Activated T-helper 17 cell treated with anti-CD3 and anti-CD28 coated beads, Interleukin-2, amount 50 U/mL, for 72 hours (primary cell): Measurements from ENCODE around the gene SNAPC4. TPM values are rescaled to one million over a fixed set of nuclear protein-coding genes. Genes with fewer than 3 reads are reported as not detected.
A peak's percentile ranks its signal among the peaks of the same experiment; 100 is the strongest.

ENCODE experiments used
- ATAC-seq: fragments of 150-1000 bp; cut with Tn5 transposase; replicated peaks from 2 replicates; pipeline ENCODE4 v1.10.0; 2021; ENCODE audit warnings: mild to moderate bottlenecking, moderate library complexity
- H3K27ac Mint-ChIP-seq: one replicate; pipeline ENCODE4 v1.8.0; 2022; ENCODE audit warnings: mixed read lengths
- H3K27me3 Mint-ChIP-seq: one replicate; pipeline ENCODE4 v1.8.0; 2022; ENCODE audit warnings: mixed read lengths
- H3K36me3 Mint-ChIP-seq: one replicate; pipeline ENCODE4 v1.8.0; 2022; ENCODE audit warnings: low read depth, mild to moderate bottlenecking, mixed read lengths
- H3K4me1 Mint-ChIP-seq: one replicate; pipeline ENCODE4 v1.8.0; 2022; ENCODE audit warnings: mixed read lengths
- H3K4me3 Mint-ChIP-seq: one replicate; pipeline ENCODE4 v1.8.0; 2022; ENCODE audit warnings: mild to moderate bottlenecking, mixed read lengths
- H3K9me3 Mint-ChIP-seq: one replicate; pipeline ENCODE4 v1.8.0; 2022; ENCODE audit warnings: mixed read lengths
- total RNA-seq, 2 donors: library from RNA; stranded (reverse); gene quantifications; one replicate each; pipeline ENCODE4 v1.2.3, GENCODE V29; 2022

The SNAPC4 gene
- total RNA-seq, 2 donors from 2014 or later, result 16.3 to 21.9 TPM

DNA sequence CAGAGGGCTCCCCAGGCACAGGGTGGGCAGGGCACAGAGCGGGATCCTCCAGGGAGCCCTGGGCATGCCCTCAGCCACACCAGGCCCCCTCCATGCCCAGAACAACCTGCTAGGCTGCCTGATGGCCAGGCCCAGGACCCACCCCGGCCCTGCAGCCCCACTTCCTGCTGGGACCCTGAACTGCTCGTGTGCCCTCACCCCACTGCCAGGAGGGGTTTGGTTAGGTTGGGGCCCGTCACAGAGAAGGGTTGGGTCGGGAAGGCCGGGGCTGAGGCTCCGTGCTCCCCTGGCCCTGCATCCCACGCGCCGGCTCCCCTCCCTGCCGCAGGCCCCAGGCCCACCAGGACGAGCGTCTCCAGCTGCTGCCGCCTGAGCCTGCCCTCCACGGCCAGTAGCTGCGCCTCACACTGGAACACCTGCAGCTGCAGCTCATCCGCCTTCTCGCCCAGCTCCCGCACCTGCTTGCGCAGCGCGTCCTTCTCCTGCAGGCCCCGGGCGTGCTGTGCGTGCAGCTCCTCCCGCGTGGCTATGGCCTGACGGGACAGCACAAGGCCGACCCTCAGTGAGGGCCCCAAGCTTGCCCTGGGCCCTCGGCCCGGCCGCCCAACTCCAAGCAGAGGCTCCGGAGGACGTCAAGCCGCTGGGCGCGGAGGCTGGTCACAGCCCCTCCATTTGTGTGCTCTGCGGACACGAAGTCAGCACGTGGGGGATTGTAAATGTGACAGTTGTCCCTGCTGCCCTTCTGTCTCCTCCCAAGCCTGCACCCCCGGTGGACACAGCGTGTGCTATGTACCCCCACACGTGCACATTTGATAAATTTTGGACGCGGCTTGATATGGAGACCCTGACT, 32.4 kb downstream of the SNAPC4 start:
- H3K27ac Mint-ChIP-seq, result no peak overlapping the region
- H3K4me3 Mint-ChIP-seq, result no peak overlapping the region
- H3K27me3 Mint-ChIP-seq, result no peaks in the 10 kb centered on the region
- ATAC-seq, result no peak
- H3K4me1 Mint-ChIP-seq, result no peaks in the 10 kb centered on the region
- peaks cover 6% of the 10 kb centered on the region for H3K36me3 Mint-ChIP-seq
- H3K9me3 Mint-ChIP-seq, result no peaks in the 10 kb centered on the region

DNA sequence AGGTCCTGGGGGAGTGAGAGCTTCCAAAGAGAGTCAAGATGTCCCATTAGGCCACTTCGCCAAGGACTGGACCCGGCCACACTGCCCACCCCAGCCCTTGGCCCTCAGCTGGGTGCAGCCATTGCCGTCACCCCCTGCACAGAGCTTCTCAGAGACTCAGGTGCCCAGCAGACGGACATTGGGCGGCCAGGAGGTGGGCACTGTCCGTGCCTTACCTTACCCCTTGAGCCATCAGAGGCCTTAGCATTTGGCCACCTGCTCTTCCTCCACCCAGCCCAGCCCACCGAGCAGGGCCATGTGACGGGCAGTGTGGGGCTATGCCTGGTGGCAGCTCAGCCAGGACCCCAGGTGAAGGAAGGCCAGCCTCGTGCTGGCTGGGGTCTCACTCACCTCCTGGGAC, 33.1 kb downstream of the SNAPC4 start:
- H3K36me3 Mint-ChIP-seq, result peaks cover 7% of the 10 kb centered on the region
- no peaks in the 10 kb centered on the region for H3K4me1 Mint-ChIP-seq
- no peak for ATAC-seq
- H3K27me3 Mint-ChIP-seq, result no peaks in the 10 kb centered on the region
- no peak overlapping the region for H3K27ac Mint-ChIP-seq
- H3K4me3 Mint-ChIP-seq, result no peak overlapping the region
- H3K9me3 Mint-ChIP-seq, result no peaks in the 10 kb centered on the region

DNA sequence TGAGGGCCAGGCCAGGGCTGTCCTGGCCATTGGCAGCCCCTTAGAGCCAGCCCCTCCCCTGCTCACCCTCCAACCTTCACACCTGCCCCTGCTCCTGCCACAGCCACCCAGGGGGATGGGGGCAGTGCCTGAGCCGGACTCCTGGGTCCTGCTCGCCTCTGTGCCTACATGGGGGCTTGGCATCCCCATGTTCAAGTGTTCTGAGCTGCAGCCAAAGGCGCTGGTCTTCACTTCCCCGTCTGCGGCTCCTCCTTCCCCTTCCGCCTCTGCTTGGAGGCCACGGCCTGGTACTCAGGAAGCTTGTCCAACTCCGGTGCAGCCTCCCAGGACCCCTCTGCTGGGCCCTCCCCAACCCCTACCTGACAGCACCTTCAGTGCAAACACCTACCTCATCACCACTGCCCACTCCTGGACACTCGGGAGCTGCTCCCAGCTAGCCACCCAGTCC, 34.2 kb downstream of the SNAPC4 start:
- peaks cover 7% of the 10 kb centered on the region for H3K36me3 Mint-ChIP-seq
- no peak overlapping the region for H3K27ac Mint-ChIP-seq
- no peaks in the 10 kb centered on the region for H3K4me1 Mint-ChIP-seq
- no peaks in the 10 kb centered on the region for H3K9me3 Mint-ChIP-seq
- no peak overlapping the region for H3K4me3 Mint-ChIP-seq
- no peak for ATAC-seq
- no peaks in the 10 kb centered on the region for H3K27me3 Mint-ChIP-seq

DNA sequence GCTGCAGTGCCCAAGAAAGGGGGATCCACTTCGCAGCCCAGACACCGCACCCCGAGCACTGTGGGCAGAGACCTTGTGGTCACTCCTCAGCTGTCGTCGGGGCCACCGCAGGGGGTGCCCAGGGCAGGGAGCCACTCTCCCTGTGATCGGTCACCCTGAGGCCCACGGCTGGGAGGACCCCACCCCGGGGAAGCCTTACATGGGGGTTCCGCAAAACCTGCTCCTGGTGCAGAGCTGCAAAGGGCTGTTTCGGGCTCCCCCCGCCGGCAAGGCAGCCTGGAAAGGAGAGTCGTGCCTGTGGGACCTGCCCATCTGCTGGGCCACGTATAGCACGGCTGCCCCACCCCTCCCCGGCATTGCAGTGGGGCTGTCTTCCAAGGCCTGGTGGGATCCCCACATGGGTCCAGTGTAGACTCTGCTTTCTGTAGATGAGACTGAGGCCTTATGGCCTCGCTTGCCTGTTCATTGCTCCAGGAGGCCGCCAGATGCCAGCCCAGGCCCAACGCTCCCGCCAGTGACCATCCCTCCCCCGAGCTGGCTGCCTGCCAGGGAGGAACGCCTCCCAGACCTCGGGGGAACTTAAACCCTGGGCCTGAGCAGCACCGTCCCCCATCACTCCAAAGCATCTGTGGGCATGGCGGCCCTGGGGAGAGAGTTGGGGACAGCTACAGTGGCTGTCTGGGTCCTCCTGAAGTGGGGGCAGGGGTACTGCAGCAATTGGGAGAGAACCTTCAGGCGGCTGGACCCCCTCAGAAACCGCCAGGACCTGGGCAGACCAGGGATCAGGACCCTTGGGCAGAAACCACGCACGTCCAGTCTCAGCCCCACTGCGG, 34.8 kb downstream of the SNAPC4 start:
- H3K27ac Mint-ChIP-seq, result no peak overlapping the region
- no peak for ATAC-seq
- no peaks in the 10 kb centered on the region for H3K27me3 Mint-ChIP-seq
- H3K4me1 Mint-ChIP-seq, result no peaks in the 10 kb centered on the region
- H3K9me3 Mint-ChIP-seq, result no peaks in the 10 kb centered on the region
- H3K4me3 Mint-ChIP-seq, result no peak overlapping the region
- H3K36me3 Mint-ChIP-seq, result peaks cover 7% of the 10 kb centered on the region

DNA sequence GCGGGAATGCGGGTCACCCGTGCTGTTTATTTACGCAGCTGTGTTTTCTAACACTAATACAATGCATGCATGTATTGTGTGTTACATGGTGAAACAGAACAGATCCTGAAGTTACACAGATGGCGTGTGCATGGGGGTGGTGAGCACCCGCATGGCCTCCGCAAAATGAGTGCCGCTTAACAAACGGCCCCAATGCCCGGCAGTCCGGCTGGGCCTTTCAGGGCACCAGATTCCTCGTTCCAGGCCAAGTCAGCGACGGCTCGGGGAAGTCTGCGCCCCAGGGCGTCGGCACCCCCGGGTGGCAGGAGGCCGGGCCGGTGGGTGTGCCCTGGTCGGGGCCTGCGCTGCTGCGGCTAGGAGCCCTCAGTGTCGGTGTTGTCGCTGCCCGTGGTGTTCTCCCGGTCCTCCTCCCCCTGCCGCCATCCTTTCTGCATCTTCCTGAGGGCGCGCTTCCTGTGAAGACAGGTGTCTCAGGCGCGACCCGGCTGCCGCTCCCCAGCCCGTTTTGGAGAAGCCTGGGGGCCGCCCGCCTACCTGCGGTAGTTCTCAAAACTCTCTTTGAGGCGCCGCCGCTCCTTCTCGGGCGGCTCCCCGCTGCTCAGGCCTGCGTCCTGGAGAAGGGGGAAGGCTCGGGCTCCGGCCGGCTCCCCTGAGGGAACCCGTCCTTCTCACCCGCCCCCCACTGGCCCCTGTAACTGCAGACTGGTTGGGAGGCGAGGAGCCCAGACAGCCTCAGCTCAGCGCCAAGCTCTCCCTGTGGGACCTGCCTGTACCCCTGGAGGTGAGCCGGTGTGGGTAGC, 35.8 kb downstream of the SNAPC4 start:
- Mint-ChIP-seq H3K4me1 (no peaks in the 10 kb centered on the region), H3K36me3 (peaks cover 7% of the 10 kb centered on the region), H3K4me3 (peak overlapping the region; percentile 19), H3K9me3 (no peaks in the 10 kb centered on the region), H3K27me3 (no peaks in the 10 kb centered on the region), H3K27ac (no peak overlapping the region)
- no peak for ATAC-seq

DNA sequence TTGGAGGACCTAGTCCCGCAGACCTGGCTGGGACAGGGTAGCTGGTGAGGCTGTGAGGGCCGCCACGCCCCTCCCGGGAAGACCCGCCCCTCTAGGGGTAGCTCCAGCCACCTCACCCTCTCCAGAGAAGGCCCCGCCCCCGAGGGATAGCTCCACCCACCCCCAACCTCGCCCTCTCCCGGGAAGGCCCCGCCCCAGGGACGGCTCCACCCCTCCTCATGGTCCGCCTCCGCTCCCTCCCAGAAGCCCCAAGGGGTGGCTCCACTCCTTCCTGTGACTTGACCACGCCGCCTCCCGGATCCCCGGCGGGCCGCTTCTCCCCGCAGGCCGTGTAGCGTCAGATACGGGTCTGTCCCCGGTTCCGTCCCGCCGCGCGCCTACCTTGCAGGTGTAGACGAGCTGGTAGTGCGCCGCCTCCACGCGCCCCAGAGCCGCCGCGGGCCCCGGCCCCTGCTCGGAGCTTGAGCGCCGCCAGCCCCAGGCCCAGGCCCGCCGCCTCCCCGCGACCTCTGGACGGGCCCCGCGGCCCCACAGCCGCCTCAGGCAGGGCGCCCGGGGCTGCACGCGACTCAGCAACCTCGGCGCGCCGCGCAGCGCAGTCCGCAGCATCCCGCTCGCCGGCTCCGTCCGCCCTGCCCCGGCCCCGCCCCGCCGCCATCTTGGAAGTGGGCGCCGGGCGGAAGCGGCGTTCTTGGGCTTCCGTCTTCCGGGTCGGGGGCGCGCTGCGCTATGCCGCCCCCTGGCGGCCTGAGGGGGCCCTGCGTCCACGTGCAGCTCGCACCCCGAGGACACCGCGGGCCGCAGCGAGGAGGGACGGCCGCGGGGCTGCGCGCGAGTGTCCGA, 36.6 kb downstream of the SNAPC4 start, which contains the start of gene DNLZ:
DNLZ (minus strand) TSS at position 639 of the 843 bp plus-strand sequence; CDS start at position 609, 30 bp downstream.
- peak within 1 kb of the TSS; percentile 78 for H3K27ac Mint-ChIP-seq
- H3K9me3 Mint-ChIP-seq, result no peaks in the 10 kb centered on the region
- peak within 1 kb of the TSS; percentile 52 for H3K4me3 Mint-ChIP-seq
- peak; percentile 92 for ATAC-seq
- no peaks in the 10 kb centered on the region for H3K27me3 Mint-ChIP-seq
- H3K4me1 Mint-ChIP-seq, result no peaks in the 10 kb centered on the region
- peaks cover 7% of the 10 kb centered on the region for H3K36me3 Mint-ChIP-seq

DNA sequence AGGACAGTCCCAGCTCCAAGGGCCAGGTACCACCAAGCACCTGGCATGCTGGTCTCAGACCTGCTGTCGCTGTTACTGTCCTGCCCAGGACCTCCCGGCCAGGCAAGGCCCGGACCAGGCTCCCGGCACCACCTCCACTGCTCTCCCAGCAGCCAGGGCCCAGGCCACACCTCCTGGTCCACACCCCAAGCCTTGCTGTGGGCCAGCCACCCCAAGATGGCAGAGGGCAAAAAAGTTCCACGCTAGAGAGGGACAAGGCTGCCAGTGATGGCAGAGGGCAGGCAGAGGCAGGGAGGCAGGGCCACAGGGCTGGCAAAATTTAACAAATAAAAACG, 37.6 kb downstream of the SNAPC4 start:
- H3K36me3 Mint-ChIP-seq, result peaks cover 7% of the 10 kb centered on the region
- no peaks in the 10 kb centered on the region for H3K4me1 Mint-ChIP-seq
- peak overlapping the region; percentile 78 for H3K27ac Mint-ChIP-seq
- no peaks in the 10 kb centered on the region for H3K27me3 Mint-ChIP-seq
- ATAC-seq, result no peak
- H3K9me3 Mint-ChIP-seq, result no peaks in the 10 kb centered on the region
- no peak overlapping the region for H3K4me3 Mint-ChIP-seq

DNA sequence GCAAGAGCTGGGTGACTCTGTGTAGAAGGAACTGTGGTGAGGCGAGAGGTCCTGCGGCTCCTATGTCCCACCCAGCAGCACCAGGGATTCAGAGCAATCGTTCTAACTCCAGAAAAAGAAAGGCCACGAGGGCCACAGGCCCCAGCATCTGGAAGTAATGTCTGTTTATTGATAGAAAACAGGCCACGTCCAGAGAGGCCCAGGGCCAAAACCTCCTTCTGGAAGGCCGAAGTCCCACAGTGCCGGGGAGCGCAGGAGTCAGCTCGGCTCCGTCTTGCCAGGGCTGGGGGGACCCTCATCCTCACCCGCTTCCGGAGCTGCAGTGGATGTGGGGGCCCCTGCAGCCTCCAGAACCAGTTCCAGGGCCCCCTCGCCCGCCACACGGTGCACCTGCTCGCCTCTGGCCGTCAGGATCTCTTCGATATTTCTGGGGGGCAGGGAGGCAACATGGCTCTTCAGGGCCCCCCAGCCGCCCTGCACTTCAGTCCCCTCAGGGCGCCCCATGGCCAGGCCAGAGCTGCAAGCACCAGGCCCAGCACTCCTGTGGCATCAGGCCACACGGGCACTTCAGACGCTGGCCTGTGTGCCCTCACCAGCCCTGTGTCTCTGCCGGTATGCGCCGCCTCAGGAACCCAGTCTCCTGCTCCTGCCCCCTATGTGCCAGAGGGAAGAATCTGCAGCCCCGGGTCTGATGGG, 38.1 kb downstream of the SNAPC4 start:
- H3K9me3 Mint-ChIP-seq, result no peaks in the 10 kb centered on the region
- H3K27ac Mint-ChIP-seq, result no peak overlapping the region
- no peaks in the 10 kb centered on the region for H3K27me3 Mint-ChIP-seq
- no peak for ATAC-seq
- peaks cover 7% of the 10 kb centered on the region for H3K36me3 Mint-ChIP-seq
- H3K4me1 Mint-ChIP-seq, result no peaks in the 10 kb centered on the region
- H3K4me3 Mint-ChIP-seq, result no peak overlapping the region

DNA sequence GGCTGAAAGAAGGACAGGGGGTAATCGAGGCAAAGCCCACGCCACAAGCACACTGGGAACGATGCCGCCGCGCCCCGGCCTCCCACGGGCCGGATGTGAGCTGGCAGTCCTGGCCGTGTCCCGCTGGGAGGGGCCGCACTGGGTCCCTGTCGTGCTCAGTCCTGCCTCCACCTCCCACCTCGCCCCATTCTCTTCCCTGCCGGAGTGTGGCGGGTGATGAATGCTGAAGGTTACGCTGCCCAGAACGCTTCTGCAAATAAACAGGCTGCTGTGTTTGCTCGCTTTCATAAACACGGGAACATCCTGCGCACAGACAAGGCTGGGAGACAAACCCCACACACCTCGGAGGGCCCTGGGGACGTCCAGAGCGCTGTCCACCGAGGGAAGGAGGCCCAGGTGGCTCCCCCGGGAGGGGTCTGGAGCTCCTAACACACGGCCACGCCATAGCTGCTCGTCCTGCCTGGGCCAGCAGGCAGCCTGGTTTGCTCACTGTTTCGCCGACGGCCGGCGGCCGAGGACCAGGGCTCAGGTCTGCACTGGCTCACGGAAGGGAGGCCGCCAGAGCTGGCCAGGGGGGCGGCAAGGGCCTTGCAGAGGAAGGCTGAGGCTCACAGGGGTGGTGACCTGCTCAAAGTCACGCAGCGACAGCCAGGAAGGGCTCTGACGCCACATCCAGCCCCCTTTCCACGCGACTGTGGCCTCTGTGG, 38.8 kb downstream of the SNAPC4 start:
- no peak for ATAC-seq
- Mint-ChIP-seq H3K4me1 (no peaks in the 10 kb centered on the region), H3K27me3 (no peaks in the 10 kb centered on the region), H3K4me3 (no peak overlapping the region), H3K36me3 (peaks cover 7% of the 10 kb centered on the region), H3K27ac (no peak overlapping the region), H3K9me3 (no peaks in the 10 kb centered on the region)

DNA sequence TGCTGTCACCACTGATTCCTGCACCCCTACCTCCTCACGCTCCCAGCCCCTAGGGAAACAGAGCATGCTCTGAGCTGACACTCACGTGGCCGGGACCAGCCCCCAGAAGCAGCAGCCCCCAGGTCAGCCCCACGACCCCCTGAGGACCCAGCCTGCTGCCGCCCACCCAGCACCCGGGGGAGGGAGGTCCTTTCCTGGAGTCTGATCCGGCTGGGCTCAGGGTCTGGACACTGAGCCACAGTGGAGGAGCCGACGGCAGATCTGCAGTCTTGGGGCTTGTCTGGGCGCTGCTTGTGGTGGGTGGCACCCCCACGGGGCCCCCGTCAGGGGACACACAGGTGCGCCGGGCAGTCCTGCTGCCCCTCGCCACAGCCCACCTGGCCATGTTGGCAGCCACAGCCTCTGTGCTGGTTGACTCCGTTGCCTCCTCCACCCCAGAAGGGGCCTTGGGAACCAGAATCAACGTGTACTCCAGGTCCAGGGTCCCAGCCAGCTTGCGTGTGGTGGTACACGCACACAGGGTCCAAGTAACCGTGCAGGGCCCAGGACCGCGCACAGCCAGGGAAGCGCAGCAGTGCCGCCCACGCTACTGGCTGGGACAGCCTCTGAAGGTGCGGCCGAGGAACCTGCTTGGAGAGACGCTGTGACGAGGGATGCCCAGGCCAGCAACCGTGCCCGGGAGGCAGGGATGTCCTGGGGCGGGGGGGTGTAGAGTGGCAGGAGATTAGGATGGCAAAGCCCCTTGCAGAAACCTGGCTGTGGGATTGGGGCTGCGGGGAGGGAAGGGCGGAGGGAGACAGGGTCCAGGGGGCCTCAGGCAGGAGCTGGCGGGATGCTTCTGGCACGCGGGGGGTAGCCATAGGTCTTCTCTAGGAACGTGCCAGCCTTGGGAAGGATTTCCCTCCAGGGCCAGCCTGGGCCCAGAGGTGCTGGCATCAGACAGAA, 39.9 kb downstream of the SNAPC4 start:
- Mint-ChIP-seq H3K4me3 (no peak overlapping the region), H3K27ac (no peak overlapping the region), H3K4me1 (no peaks in the 10 kb centered on the region), H3K27me3 (no peaks in the 10 kb centered on the region), H3K9me3 (no peaks in the 10 kb centered on the region), H3K36me3 (peaks cover 7% of the 10 kb centered on the region)
- ATAC-seq, result no peak

DNA sequence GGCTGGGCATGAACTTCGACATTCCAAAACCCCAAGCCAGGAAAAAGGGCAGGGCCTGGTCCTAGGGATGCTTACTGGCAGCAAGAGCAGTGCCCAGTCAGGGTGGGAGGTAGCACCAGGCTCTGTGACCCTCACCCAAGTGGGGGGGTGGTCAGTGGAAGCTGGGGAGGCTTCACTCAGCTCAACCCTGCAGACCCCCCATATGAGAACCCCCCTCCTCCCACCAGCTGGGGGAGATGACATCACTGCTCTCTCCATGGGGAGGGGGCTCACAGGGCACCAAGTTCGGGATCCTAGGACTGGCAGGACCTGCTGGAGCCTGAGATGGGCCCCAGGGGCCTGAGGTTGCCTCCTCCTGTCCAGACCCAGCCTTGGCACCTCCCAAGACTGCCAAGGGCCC, 41.1 kb downstream of the SNAPC4 start:
- no peaks in the 10 kb centered on the region for H3K9me3 Mint-ChIP-seq
- ATAC-seq, result no peak
- H3K27ac Mint-ChIP-seq, result no peak overlapping the region
- no peaks in the 10 kb centered on the region for H3K27me3 Mint-ChIP-seq
- peaks cover 7% of the 10 kb centered on the region for H3K36me3 Mint-ChIP-seq
- no peaks in the 10 kb centered on the region for H3K4me1 Mint-ChIP-seq
- H3K4me3 Mint-ChIP-seq, result no peak overlapping the region

DNA sequence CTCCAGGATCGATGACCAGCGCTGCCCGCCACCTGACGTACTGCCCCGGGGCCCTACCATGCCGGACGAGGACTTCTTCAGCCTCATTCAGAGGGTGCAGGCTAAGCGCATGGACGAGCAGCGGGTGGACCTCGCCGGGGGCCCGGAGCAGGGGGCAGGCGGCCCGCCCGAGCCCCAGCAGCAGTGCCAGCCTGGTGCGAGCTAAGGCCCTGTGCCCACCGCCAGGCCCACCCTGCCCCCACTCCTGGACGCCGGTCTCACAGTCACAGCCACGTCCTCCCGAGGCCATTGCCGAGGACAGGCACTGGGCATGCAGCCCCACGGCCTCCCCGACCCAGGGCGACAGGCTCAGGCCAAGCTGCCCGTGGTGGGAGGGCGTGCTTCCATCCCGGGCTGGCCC, 42.0 kb downstream of the SNAPC4 start:
- Mint-ChIP-seq H3K4me3 (no peak overlapping the region), H3K4me1 (no peaks in the 10 kb centered on the region), H3K36me3 (peaks cover 6% of the 10 kb centered on the region), H3K27ac (no peak overlapping the region), H3K27me3 (no peaks in the 10 kb centered on the region), H3K9me3 (no peaks in the 10 kb centered on the region)
- ATAC-seq, result no peak
